HG02970 (cell line): ENCODE results near the gene FRMD4A.
"Not testable (repeated sequence)": the region's sequence is repeated elsewhere in the genome, so short reads cannot be mapped to it uniquely, and the experiment has no call there.

Source experiments
- ATAC-seq: cut with Tn5 transposase; IDR thresholded peaks from one replicate; pipeline ENCODE4 v1.9.1; 2021; ENCODE audit warnings: mild to moderate bottlenecking, moderate library complexity, moderate number of reproducible peaks; ENCODE audit not compliant: unreplicated experiment, low FRiP score

FRMD4A gene

DNA sequence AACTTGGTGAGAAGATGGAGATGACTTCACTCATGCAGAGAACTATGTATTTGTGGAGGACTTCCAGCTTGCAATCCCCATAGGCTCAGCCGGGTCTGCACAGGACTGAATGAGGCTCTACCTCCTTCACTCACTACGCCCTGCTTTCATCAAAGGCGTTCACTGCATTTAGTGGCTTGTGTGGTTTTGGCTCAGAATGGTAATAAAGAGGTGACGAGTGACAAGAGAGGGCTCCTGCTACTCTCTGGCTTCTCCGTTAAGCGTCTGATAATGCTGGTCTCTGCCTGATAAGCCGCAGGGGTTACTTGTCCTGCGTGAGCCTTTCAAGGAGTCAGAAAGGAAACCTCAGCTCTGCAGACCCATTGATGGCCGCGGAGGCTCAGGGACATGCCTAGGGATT is 400.6 kb downstream of the FRMD4A start:
- ATAC-seq, result no peak

DNA sequence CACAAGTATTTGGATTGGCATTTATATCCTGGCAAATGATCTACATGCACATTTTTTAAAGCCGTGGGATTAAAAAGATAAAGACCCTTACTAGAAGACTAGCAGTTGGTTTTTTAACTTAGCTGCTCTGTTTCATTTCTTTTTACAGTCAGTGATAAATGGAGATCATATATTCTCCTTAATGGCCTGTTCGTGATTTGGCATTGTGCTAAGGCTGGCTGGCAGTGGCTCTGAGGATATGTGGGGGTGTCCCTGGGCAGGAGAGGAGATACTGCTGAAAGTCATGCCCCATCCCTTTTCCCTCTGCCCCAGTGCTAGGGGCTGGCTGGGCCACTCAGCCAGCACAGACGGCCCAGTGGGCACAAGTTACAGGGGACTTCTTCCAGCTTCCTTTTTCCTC is 402.3 kb downstream of the FRMD4A start:
- ATAC-seq, result no peak

GRCh38 chr10:13925971-13926780 is 404.5 kb downstream of the FRMD4A start:
- no peak for ATAC-seq

GRCh38 chr10:13924040-13924725 is 406.5 kb downstream of the FRMD4A start:
- no peak for ATAC-seq

GRCh38 chr10:13922586-13922985 is 408.1 kb downstream of the FRMD4A start:
- no peak for ATAC-seq

GRCh38 chr10:13921941-13922340 is 408.8 kb downstream of the FRMD4A start:
- ATAC-seq, result no peak

DNA sequence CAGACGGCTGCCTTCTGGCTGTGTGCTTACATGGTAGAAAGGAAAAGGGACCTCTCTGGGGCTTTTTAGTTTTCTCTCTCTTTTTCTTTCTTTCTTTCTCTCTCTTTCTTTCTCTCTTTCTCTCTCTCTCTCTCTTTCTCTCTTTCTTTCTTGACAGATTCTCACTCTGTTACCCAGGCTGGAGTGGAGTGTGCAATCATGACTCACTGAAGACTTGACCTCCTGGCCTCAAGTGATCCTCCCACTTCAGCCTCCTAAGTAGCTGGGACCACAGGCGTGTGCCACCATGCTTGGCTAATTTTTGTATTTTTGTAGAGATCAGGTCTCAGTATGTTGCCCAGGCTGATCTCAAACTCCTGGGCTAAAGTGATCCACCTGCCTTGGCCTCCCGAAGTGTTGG is 409.6 kb downstream of the FRMD4A start:
- not testable (repeated sequence) for ATAC-seq

DNA sequence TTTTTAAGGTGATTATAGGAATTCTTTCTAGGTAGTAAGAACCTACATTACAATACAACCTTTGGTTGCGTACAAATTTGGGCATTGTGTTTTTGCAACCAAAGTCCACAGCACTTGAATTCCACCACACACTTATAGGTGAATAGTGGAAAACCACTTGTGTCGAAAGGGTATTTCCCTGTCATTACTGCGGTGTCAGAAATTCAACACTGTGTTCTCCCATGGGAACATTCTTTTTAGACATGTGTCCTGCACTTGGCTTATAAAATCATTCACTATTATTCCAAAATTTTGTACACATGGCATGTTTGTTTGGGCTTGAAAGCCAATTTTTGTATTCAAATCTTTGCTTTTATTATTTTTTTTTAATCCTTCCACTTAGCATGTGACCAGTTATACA is 410.3 kb downstream of the FRMD4A start:
- ATAC-seq, result no peak

GRCh38 chr10:13920031-13920430 is 410.7 kb downstream of the FRMD4A start:
- no peak for ATAC-seq

- ATAC-seq, result no peak
Observed at GRCh38 chr10:13917791-13918190, 412.9 kb downstream of the FRMD4A start.

DNA sequence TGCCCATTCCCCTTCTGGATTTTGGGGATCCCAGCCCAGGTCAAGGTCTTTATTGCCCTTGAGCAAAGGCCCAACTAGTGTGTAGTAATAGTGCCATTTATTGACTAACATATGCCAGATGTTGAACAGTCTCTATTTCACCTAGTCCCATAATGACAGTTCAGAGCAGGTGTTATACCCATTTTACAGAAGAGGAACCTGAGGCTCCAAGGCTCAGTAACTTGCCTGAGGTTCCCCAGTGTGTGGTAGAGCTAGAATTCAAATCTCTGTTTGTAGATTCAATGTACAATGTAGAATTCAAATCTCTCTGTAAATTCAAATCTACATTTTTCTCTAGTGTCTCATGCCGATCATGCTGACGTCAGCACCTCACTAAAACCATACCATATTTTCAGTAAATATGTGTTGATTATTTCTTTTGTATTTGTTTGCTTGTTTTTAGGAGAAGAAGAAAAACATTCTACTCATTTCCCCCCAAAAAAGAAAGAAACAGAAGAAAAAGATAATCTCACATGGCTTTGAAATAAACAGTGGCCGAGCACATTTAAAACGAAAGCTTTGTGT is 414.3 kb downstream of the FRMD4A start:
- ATAC-seq, result no peak

- ATAC-seq, result no peak
Observed at GRCh38 chr10:13915710-13916109, 415.0 kb downstream of the FRMD4A start.

DNA sequence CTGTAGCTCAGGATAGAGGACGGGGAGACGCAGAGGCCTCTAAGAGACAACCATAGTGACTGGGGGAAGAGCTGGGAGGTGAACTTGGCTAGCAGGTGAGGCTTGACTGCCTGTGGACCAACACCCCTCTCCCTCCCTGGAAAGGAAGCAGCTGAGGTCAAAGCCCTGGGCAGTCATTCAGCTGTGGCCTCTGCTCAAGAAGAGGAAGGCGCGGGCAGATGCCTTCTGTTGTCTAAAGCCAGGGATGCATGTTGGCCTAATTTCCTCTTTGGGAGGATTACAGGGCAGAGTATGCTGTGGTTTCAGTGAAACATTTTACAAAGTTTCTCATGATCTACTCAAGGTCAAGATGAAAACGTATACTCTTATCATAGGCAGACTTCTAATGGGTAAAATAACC is 416.8 kb downstream of the FRMD4A start:
- no peak for ATAC-seq

GRCh38 chr10:13911821-13912520 is 418.8 kb downstream of the FRMD4A start:
- ATAC-seq, result no peak

- ATAC-seq, result no peak
Observed at GRCh38 chr10:13909516-13910258, 421.0 kb downstream of the FRMD4A start.

GRCh38 chr10:13908475-13908874 is 422.2 kb downstream of the FRMD4A start:
- ATAC-seq, result no peak

GRCh38 chr10:13907570-13907969 is 423.2 kb downstream of the FRMD4A start:
- ATAC-seq, result no peak

GRCh38 chr10:13905281-13905680 is 425.4 kb downstream of the FRMD4A start:
- ATAC-seq, result no peak

- ATAC-seq, result no peak
Observed at GRCh38 chr10:13904064-13904463, 426.7 kb downstream of the FRMD4A start.

- ATAC-seq, result no peak
Observed at GRCh38 chr10:13902868-13903587, 427.7 kb downstream of the FRMD4A start.
